Dermis blood vessel endothelial cell (primary cell): ENCODE results near the gene NAPEPLD. TPM values are rescaled to one million over a fixed set of nuclear protein-coding genes. Genes with fewer than 3 reads are reported as not detected.
"Not testable (repeated sequence)": the region's sequence is repeated elsewhere in the genome, so short reads cannot be mapped to it uniquely, and the experiment has no call there.

Experiments used
- DNase-seq: peaks from one replicate; pipeline ENCODE4 v3.0.0; 2010
- total RNA-seq: library from RNA; depleted of rRNA; stranded (reverse); fragments of >200 nt; gene quantifications from 2 replicates; pipeline ENCODE4 v1.2.3, GENCODE V29; 2014

The NAPEPLD gene
- 5.4 and 6.4 TPM in 2 replicates for total RNA-seq

DNA sequence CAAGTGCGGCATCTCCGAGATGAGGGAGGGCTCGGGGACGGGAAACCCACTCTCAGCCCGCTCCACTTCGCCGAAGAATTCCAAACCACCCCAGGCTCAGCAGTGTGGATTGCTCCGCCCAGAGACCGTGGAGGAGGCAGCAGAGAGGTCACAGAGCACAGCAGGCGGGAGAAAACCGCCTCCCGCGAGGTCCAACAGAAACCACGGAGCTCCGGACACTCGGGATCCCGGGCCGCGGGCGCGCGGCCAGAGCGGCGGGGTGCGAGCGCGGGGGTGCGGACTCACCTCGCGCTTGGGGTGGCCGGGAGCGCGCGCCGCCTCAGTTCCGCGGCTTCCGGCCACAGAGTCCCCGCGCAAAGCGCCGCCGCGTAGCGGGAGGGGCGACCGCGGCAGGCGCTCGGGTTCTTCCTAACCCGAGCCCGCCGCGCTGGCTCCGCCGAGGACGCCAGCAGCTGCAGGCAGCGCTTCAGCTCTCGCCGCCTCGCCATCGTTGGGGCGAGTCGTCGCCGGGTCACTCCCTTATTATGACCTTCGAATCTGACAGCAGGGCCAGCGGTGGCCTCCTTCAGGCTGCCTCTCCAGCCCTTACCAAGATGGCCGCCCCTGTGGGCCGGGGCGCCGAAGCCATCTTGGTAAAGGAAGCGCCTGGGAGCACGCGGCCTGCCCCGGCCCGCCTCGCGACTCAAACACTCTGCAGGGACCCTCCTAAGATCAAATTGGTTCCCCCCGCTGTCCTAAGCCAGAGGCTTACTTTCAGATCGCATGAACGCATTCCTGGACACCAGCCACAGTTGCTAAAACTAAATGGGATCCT is at the start of gene NAPEPLD:
NAPEPLD (minus strand) TSS at position 106 of the 814 bp plus-strand sequence. CDS start 20,323 bp downstream, outside the sequence.
- DNase-seq, result peak; percentile 89

- DNase-seq, result not testable (repeated sequence)
These were observed 49.2 kb upstream of the NAPEPLD start for GRCh38 chr7:103198079-103198478.

- not testable (repeated sequence) for DNase-seq
These were observed 46.5 kb upstream of the NAPEPLD start for GRCh38 chr7:103195364-103195763.

DNA sequence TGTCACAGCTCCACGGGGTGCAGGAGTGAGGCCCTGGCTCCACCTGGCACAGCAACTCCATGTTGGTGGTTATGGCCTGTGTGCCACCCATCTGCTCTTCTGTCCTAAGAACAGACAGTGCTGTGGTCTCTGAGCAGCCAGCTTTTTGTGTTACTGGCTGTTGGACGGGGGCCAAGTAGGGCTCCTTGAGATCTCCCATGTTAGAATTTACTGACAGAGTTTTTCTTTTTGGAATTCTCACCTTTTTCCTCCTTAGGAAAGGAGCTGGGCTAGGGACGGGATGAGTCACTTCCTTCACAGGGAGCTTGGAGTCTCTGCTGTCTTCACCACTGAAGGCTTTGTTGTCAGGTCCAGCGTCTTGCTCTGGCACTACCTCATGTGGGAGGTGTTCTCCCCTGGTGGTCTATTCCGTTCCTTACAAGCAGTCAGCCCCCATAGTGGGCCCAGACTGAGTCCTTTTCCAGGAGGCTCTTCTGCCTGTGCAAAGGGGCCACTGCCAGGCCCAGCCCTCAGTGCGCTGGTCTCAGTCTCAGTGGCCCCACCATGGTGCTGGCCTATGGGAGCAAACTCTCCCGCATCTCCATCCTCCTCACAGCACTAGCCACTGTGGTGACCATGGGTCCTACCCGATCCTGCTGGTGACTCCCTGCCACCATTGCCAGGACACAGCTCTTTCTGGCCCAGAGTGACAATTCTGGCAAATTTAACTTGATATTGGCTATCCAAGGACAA is 23.7 kb upstream of the NAPEPLD start:
- not testable (repeated sequence) for DNase-seq

GRCh38 chr7:103171695-103172414 is 23.0 kb upstream of the NAPEPLD start:
- not testable (repeated sequence) for DNase-seq

DNA sequence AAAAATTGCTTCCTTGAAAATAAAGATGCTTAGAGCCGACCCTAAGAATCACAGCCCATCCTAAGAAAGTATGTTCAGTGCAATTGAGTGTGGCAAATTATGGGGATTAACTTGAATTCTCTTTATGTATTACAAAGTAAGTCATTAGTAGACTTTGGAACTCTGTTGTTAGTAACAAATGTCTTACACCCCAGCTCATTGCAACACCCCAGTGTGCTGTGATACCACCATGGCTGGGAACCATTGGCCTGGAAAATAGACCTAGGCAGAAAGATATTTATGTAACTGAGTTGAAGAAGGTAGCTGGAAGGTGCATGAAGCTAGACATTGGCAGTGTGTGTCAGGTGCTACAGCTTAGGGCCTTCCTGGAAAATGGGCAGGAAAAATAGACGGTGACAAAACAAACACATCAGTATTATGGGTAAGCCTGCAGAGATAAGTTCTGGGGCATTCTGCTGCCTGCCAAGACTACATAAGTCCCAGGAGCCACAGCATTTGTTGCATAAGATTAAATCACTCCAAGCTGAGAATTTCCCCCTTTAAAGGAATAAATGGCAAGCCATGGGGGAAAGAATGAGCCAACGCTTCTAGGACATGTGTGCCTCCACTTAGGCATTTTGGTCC is 18.1 kb upstream of the NAPEPLD start:
- not testable (repeated sequence) for DNase-seq

- DNase-seq, result not testable (repeated sequence)
These were observed 14.4 kb upstream of the NAPEPLD start for GRCh38 chr7:103163087-103163825.

DNA sequence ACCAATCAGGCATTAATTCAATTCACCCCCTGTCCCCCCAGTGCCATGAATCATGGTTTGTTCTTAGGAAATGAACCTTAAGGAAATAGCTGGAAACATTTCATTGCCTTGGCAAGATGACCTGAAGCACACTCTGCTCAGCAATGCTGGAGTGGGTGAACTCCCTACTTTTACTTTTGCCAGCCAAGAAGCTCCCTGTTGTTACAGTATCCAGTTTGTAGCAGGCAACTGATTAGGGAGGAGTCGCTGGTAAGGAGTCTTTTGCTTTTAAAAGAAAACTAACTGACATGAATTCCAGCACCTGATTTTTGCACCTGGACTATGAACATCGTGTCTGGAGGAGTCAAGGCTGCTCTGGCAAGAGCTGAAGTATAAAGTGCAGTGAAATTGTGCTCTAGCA is 13.7 kb upstream of the NAPEPLD start:
- DNase-seq, result peak; percentile 22

- not testable (repeated sequence) for DNase-seq
These were observed 13.2 kb upstream of the NAPEPLD start for GRCh38 chr7:103161998-103162616.

DNA sequence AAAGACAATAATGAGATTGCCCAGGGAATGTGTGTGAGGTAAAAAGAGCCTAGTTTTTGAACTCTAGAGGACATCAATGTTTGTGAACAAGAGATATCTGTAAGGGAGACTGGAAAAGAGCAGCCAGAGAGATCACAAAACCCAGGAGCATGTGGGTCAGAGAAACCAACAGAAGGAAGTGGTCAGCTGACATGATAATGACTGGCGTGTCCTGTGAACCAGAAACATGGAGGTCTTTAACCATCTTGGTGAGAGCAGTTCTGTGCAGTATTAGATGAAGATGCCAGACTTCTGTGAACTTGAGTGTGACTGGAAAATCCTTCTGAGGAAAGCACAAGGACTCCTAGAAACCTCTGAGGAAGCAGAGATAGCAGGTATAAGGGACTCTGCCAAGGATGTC is 10.2 kb upstream of the NAPEPLD start:
- not testable (repeated sequence) for DNase-seq

GRCh38 chr7:103155331-103156024 is 6.6 kb upstream of the NAPEPLD start:
- not testable (repeated sequence) for DNase-seq

DNA sequence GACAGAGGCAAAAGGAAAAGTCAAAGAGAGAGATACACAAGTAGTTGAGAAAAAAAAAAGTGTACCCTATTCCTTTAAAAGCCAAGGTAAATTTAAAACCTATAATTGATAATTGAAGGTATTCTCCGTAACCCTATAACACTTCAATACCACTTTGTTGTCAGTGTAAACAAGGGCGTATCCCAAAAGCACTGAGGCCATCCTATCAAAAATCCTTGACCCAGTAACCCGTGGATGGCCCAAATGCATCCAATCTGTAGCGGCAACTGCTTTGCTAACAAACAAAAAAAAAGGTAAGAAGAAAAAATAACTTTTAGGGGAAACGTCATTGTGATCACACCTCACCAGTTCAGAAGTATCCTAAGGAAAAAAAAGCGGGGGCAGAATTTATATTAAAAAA is 5.1 kb upstream of the NAPEPLD start:
- DNase-seq, result no peak

GRCh38 chr7:103152744-103153617 is 4.1 kb upstream of the NAPEPLD start:
- DNase-seq, result not testable (repeated sequence)

DNA sequence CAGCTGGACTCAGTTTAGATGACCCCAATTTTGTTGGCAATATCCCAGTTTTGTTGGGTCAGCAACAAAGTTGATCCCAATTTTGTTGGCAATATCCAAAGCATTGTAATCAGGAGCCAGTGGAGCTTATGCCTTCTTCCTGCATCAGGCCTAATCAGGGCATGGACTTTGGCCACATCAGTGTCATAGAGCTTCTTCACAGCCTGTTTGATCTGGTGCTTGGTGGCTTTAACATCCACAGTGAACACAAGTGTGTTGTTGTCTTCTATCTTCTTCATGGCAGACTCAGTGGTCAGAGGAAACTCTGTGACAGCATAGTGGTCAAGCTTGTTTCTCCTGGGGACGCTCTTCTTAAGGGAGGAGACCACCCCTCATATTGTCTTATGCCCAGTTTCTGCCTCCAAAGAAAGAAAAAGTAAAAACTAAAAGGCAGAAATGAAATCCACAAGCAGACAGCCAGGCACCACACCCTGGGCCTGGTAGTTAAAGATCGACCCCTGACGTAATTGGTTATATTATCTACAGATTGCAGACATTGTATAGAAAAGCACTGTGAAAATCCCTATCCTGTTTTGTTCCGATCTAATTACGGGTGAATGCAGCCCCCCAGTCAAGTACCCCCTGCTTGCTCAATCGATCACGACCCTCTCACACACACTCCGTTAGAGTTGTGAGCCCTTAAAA is 3.2 kb upstream of the NAPEPLD start:
- DNase-seq, result not testable (repeated sequence)

- DNase-seq, result no peak
These were observed 1.3 kb upstream of the NAPEPLD start for GRCh38 chr7:103150192-103150591.

- DNase-seq, result no peak
These were observed 895 bp upstream of the NAPEPLD start for GRCh38 chr7:103149808-103150180.

DNA sequence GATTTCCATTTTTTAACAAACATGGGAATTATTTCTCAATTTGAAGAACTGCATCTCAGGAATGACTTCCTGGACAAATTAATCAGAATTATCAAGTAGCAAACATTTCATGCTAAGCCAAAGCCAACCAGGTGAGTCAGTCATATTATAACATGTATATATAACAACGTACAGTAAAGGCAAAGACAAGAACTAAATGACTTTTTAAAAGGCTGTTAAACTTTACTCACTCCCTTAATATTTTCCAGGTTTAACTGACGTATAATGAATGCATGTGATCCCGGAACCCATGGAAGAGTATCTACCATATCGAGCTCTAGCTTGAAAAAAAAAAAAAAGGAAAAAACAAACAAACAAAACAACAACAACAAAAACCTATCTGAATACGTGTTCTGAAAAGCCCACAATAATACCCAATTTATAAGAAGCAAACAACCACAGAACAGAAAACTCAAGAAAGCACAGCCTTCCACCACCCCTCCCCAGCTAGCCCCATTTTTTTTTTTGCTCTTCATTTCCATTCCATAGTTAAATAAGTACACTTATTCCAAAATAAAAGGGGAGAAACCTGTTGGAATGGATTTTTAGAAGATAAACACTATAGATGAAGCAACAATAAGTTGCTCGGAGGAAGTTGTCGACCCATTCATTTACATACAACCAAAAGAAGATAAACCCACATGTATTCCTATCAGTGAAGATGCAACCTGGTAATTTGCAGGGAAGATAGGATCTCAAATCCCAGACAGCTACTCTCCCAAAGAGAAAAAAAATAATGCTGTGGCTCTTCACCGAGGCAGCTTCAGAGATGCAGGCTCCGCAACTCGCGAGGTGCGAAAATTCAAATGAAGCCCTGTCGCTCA is 537 bp downstream of the NAPEPLD start:
- DNase-seq, result peak; percentile 8

DNA sequence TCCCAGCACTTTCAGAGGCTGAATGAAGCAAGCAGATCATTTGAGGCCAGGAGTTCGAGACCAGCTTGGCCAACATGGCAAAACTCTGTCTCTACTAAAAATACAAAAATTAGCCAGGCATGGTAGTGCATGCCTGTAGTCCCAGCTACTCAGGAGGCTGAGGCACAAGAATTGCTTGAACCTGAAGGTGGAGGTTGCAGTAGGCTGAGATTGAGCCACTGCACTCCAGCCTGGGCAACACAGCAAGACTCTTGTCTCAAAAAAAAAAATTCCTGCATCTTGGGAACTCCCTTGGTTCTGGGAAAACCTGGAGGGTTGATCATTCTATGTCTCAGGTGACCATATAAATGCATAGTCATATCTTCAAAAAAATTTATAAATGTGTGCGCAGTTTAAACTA is 4.1 kb downstream of the NAPEPLD start:
- not testable (repeated sequence) for DNase-seq
